Adrenal gland (tissue), 12 donors: ENCODE data around the gene LDB2. TPM values are rescaled to one million over a fixed set of nuclear protein-coding genes. Genes with fewer than 3 reads are reported as not detected.

Experiments used
- DNase-seq, 7 donors: peaks; one replicate each; pipeline ENCODE4 v3.0.0-alpha.2; 2019 to 2020
- H3K27ac ChIP-seq, 5 donors: fragments of 200-600 bp; sonication (generic) in 4 of 5; 1 replicate in 3 of 5; 2 replicates in 2 of 5; pipeline versions ENCODE4 v1.5.1 to v1.8.0; 2016 to 2020; ENCODE audit warnings: mild to moderate bottlenecking in 1 of 5
- H3K27me3 ChIP-seq: fragments of 200-600 bp; 2 replicates; pipeline ENCODE4 v1.8.0; 2021
- H3K36me3 ChIP-seq, 2 donors: fragments of 200-600 bp; replicated peaks in 1 of 2; 1 replicate in 1 of 2; 2 replicates in 1 of 2; pipeline versions ENCODE4 v1.5.1 to v1.8.0; 2018 to 2022
- H3K4me1 ChIP-seq, 2 donors: fragments of 200-600 bp; replicated peaks in 1 of 2; 1 replicate in 1 of 2; 2 replicates in 1 of 2; pipeline versions ENCODE4 v1.5.1 to v1.8.0; 2018 to 2021
- H3K4me3 ChIP-seq, 4 donors: fragments of 200-600 bp; sonication (generic) in 3 of 4; one replicate each; pipeline ENCODE4 v1.5.1; 2016 to 2018
- H3K9me3 ChIP-seq, 3 donors: fragments of 200-600 bp; sonication (generic) in 1 of 3; replicated peaks in 1 of 3; 1 replicate in 2 of 3; 2 replicates in 1 of 3; pipeline versions ENCODE4 v1.5.1 to v1.8.0; 2016 to 2021
- CTCF ChIP-seq, 6 experiments: fragments of 450-650 bp in 4 of 6; fragments of 200-600 bp in 2 of 6; sonication (generic) in 1 of 6; IDR thresholded peaks; 1 replicate in 5 of 6; 2 replicates in 1 of 6; pipeline versions ENCODE4 v1.5.1 to v1.8.0; 2016 to 2021; ENCODE audit warnings: antibody characterized with exemption in 6 of 6, mild to moderate bottlenecking in 2 of 6, moderate library complexity in 1 of 6
- POLR2A ChIP-seq, 2 donors: fragments of 450-650 bp; IDR thresholded peaks; one replicate each; pipeline ENCODE4 v1.6.1; 2017; ENCODE audit warnings: antibody characterized with exemption in 2 of 2, mild to moderate bottlenecking in 2 of 2, moderate library complexity in 1 of 2
- WGBS, 4 donors: extraction: QIAGEN DNeasy Blood & Tissue Kit in 2 of 4; methylation state at CpG; one replicate each; pipeline versions ENCODE4 v1.1.5 to v1.1.7; 2013 to 2017; 5-methylcytosine and 5-hydroxymethylcytosine counted together
- intact Hi-C, 2 donors: fragments of 100-400 bp; cut with DNase I; formaldehyde crosslinking; loops; one replicate each; pipeline versions ENCODE4 v1.14.1 to v1.15.0; 2022 to 2023
- polyA plus RNA-seq, 3 donors: library from polyadenylated mRNA; stranded (reverse); fragments of 200-250 nt in 2 of 3; fragments of 350-450 nt in 1 of 3; fragmentation: Illumina TruSeq in 1 of 3; extraction: RNeasy Lipid Tissue Mini Kit (QIAGEN cat#74804) in 1 of 3; gene quantifications; one replicate each; pipeline ENCODE4 v1.2.3, GENCODE V29; 2013 to 2014
- total RNA-seq, 9 donors: library from RNA; depleted of rRNA in 4 of 9; stranded (reverse); fragments of >200 nt in 4 of 9; fragments of 120-200 nt in 1 of 9; fragmentation: NEBNext Ultra II Directional in 1 of 9; extraction: Animal tissue kit (Norgen Biotek cat#: 25700) in 1 of 9; gene quantifications; one replicate each; pipeline versions ENCODE4 v1.1.0 to v1.2.4, GENCODE V29; 2013 to 2023
- donor health status: healthy with polysubstance abuse.
- donor health status: Bipolar disorder and iron deficiency.
- donor health status: DM: yes; HTN: yes; CAD: no.
- donor health status: DM: no; HTN: no; CAD: no.
- donor health status: DM: no; HTN: no; CAD: no.
- donor health status: DM: yes; HTN: yes; CAD: no.

The LDB2 gene
- total and polyA plus RNA-seq, 12 donors: 17.1 to 51.1 (median 27.0) TPM

- Histone ChIP-seq H3K4me3 (no peak overlapping the region), H3K4me1 (no peaks in the 10 kb centered on the region), H3K27me3 (no peaks in the 10 kb centered on the region), H3K36me3 (no peaks in the 10 kb centered on the region), H3K27ac (no peak overlapping the region), H3K9me3 (no peaks in the 10 kb centered on the region)
- WGBS, 4 donors: 72 to 87% (median 77%) methylated on average over 5 to 7 of the region's 7 CpGs
- intact Hi-C loops: no loop called here
- TF ChIP-seq CTCF (IDR thresholded peaks at IDR 0.05): no peak
- no peak for TF ChIP-seq POLR2A (IDR thresholded peaks at IDR 0.05)
- DNase-seq: no peak
These were observed 392.7 kb downstream of the LDB2 start for GRCh38 chr4:16505726-16506125.

- 86 to 100% (median 93%) methylated on average over 2 of the region's 2 CpGs for WGBS, 4 donors
These were observed 393.2 kb downstream of the LDB2 start for GRCh38 chr4:16505267-16505666.

DNA sequence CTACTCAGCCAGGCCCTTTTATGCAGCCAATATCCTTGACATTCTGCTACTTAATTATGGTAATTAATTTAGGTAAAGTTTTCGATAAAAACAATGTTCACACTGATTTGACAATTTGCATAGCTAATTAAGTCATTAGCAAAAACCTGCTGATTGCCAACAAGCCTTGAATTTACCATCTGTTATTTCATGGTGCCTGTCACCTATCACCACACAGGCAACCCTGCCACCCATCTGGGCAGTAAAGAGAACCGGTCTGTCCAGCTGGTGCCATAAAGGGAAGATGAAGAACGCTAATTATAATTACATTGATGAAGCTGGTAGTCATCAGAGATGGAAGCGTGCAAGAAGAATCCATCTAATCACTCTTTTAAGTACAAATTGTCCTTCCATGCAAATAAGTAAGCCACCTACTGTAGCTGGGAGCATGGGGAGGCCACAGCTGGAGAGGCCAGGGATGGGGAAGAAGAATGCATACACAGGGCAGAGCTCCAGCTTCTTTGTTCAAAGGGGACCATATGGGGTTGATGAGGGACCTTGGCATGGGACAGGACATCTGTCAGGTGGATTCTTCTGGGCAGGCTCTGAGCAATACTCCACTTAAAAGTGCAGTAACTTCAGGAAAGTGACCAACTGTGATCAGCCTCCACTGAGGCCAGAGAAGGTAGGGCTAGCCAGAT lies 394.9 kb downstream of the LDB2 start:
- intact Hi-C loops: no loop called here

More at GRCh38 chr4:16505267-16505666, 393.2 kb downstream of the LDB2 start:
- H3K27ac ChIP-seq: no peak overlapping the region
- H3K36me3 ChIP-seq: no peaks in the 10 kb centered on the region
- no peaks in the 10 kb centered on the region for H3K27me3 ChIP-seq
- H3K4me1 ChIP-seq: no peaks in the 10 kb centered on the region
- no peaks in the 10 kb centered on the region for H3K9me3 ChIP-seq
- intact Hi-C loops: no loop called here
- DNase-seq: no peak
- H3K4me3 ChIP-seq: no peak overlapping the region
- TF ChIP-seq POLR2A (IDR thresholded peaks at IDR 0.05) (no peak), CTCF (IDR thresholded peaks at IDR 0.05) (no peak)

GRCh38 chr4:16498978-16499377 lies 399.5 kb downstream of the LDB2 start:
- no peaks in the 10 kb centered on the region for H3K9me3 ChIP-seq
- no peak overlapping the region for H3K27ac ChIP-seq
- no peak overlapping the region for H3K4me3 ChIP-seq
- no peaks in the 10 kb centered on the region for H3K36me3 ChIP-seq
- no peak for TF ChIP-seq POLR2A (IDR thresholded peaks at IDR 0.05)
- TF ChIP-seq CTCF (IDR thresholded peaks at IDR 0.05): no peak
- DNase-seq: no peak
- H3K4me1 ChIP-seq: no peaks in the 10 kb centered on the region
- intact Hi-C loops: no loop called here
- H3K27me3 ChIP-seq: no peaks in the 10 kb centered on the region

More for the DNA sequence above, 394.9 kb downstream of the LDB2 start:
- Histone ChIP-seq H3K27me3 (no peaks in the 10 kb centered on the region), H3K27ac (no peak overlapping the region), H3K9me3 (no peaks in the 10 kb centered on the region), H3K4me1 (no peaks in the 10 kb centered on the region), H3K36me3 (no peaks in the 10 kb centered on the region), H3K4me3 (no peak overlapping the region)
- TF ChIP-seq CTCF (IDR thresholded peaks at IDR 0.05) (no peak), POLR2A (IDR thresholded peaks at IDR 0.05) (no peak)
- 93 to 96% (median 95%) methylated on average over 4 of the region's 4 CpGs for WGBS, 4 donors
- DNase-seq: no peak
